Activated CD8-positive, alpha-beta memory T cell treated with anti-CD3 and anti-CD28 coated beads, Interleukin-2, amount 10 ng/mL, durations not matched to agents 7 days and 5 days (primary cell): ENCODE results near the gene CLCN6. TPM values are rescaled to one million over a fixed set of nuclear protein-coding genes. Genes with fewer than 3 reads are reported as not detected.

Experiments used
- total RNA-seq, 2 experiments: library from RNA; stranded (reverse); gene quantifications; one replicate each; pipeline ENCODE4 v1.2.3, GENCODE V29; 2021

Gene CLCN6
- total RNA-seq, 2 experiments from 2014 or later = 20.0 to 21.1 TPM

Other genes starting within 250 kb of the CLCN6 start
- 1 to 10 TPM; 1.8 to 4.6 TPM for gene FBXO2, start 151.8 kb upstream of the CLCN6 start, total RNA-seq
- 10 to 100 TPM; 28.6 to 39.9 TPM for gene FBXO44, start 151.3 kb upstream of the CLCN6 start, total RNA-seq
- 10 to 100 TPM; 36.2 to 40.3 TPM for gene FBXO6, start 142.0 kb upstream of the CLCN6 start, total RNA-seq
- gene MAD2L2, start 125.0 kb upstream of the CLCN6 start, total RNA-seq = 10 to 100 TPM; 85.4 to 94.8 TPM
- gene DRAXIN, start 114.5 kb upstream of the CLCN6 start, total RNA-seq = 1 to 10 TPM; 1.0 to 2.1 TPM
- 10 to 100 TPM; 45.5 to 59.9 TPM for gene AGTRAP, start 70.1 kb upstream of the CLCN6 start, total RNA-seq
- gene C1orf167, start 44.0 kb upstream of the CLCN6 start, total RNA-seq = not detected
- gene MTHFR, start 227 bp upstream of the CLCN6 start, total RNA-seq = 10 to 100 TPM; 24.1 to 30.0 TPM
- not detected for gene NPPA, start 41.6 kb downstream of the CLCN6 start, total RNA-seq
- gene NPPB, start 52.8 kb downstream of the CLCN6 start, total RNA-seq = not detected
- 10 to 100 TPM; 44.2 to 44.6 TPM for gene KIAA2013, start 120.2 kb downstream of the CLCN6 start, total RNA-seq
- gene PLOD1, start 128.5 kb downstream of the CLCN6 start, total RNA-seq = 10 to 100 TPM; 17.6 to 20.8 TPM
- gene MFN2, start 174.3 kb downstream of the CLCN6 start, total RNA-seq = 10 to 100 TPM; 57.7 to 67.5 TPM
- gene MIIP, start 213.3 kb downstream of the CLCN6 start, total RNA-seq = 10 to 100 TPM; 41.4 to 59.3 TPM